ENCODE measurements around the gene OSBPL5.
A peak's percentile ranks its signal among the peaks of the same experiment; 100 is the strongest.

The OSBPL5 gene

GRCh38 chr11:3089236-3090061 is 75.7 kb downstream of the OSBPL5 start:
- TF ChIP-seq YY1 (IDR thresholded peaks at IDR 0.05; ENCODE audit: insufficient read depth, insufficient read length) (no peak), ZNF274 (IDR thresholded peaks at IDR 0.05; ENCODE audit: low read depth, low read length) (no peak), SUZ12 (IDR thresholded peaks at IDR 0.05; ENCODE audit: extremely low read depth, insufficient read depth, insufficient read length) (no peak)

DNA sequence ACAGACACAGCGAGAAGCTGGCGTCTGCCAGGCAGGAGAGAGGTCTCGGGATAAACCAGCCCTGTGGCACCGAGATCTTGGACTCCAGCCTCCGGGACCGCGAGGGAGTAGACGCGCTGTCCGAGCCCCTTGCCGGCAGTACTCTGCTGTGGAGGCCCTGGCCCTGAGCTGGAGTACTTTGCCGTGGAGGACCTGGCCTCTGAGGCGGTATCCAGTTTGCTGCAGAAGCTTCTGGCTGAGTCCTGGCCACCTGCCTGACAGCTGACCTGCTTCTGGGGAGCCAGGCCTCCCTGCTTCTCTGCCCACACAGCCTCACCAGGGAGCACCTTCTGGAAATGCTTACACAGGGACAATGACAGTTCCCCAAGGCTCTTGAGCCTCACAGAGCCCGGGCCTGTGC is 76.3 kb downstream of the OSBPL5 start:
- no peak for DNase-seq (ENCODE audit: low read depth, low spot score)
- Histone ChIP-seq H3K36me3 (ENCODE audit: insufficient read depth, insufficient read length, low read length) (peaks cover 34% of the 10 kb centered on the region), H3K9ac (ENCODE audit: insufficient read length, low read depth) (no peak overlapping the region), H3K4me1 (ENCODE audit: insufficient read depth, insufficient read length) (peaks cover 25% of the 10 kb centered on the region), H3K27me3 (ENCODE audit: insufficient read depth, insufficient read length) (peaks cover under 1% of the 10 kb centered on the region), H3K4me3 (ENCODE audit: insufficient read length, low read depth) (no peak overlapping the region), H3K9me3 (ENCODE audit: insufficient read depth, low read length) (no peaks in the 10 kb centered on the region)
- TF ChIP-seq SUZ12 (IDR thresholded peaks at IDR 0.05; ENCODE audit: extremely low read depth, insufficient read depth, insufficient read length) (no peak), ZNF274 (IDR thresholded peaks at IDR 0.05; ENCODE audit: low read depth, low read length) (no peak), YY1 (IDR thresholded peaks at IDR 0.05; ENCODE audit: insufficient read depth, insufficient read length) (no peak)

More at GRCh38 chr11:3089236-3090061, 75.7 kb downstream of the OSBPL5 start:
- peaks cover 40% of the 10 kb centered on the region for H3K36me3 ChIP-seq (ENCODE audit: insufficient read depth, insufficient read length, low read length)
- H3K9me3 ChIP-seq (ENCODE audit: insufficient read depth, low read length) = no peaks in the 10 kb centered on the region
- peaks cover 29% of the 10 kb centered on the region for H3K4me1 ChIP-seq (ENCODE audit: insufficient read depth, insufficient read length)
- no peak overlapping the region for H3K4me3 ChIP-seq (ENCODE audit: insufficient read length, low read depth)
- H3K9ac ChIP-seq (ENCODE audit: insufficient read length, low read depth) = no peak overlapping the region
- no peaks in the 10 kb centered on the region for H3K27me3 ChIP-seq (ENCODE audit: insufficient read depth, insufficient read length)
- no peak for DNase-seq (ENCODE audit: low read depth, low spot score)

GRCh38 chr11:3087821-3088800 is 77.0 kb downstream of the OSBPL5 start:
- DNase-seq (ENCODE audit: low read depth, low spot score) = no peak
- TF ChIP-seq SUZ12 (IDR thresholded peaks at IDR 0.05; ENCODE audit: extremely low read depth, insufficient read depth, insufficient read length) (no peak), YY1 (IDR thresholded peaks at IDR 0.05; ENCODE audit: insufficient read depth, insufficient read length) (no peak), ZNF274 (IDR thresholded peaks at IDR 0.05; ENCODE audit: low read depth, low read length) (no peak)
- Histone ChIP-seq H3K4me3 (ENCODE audit: insufficient read length, low read depth) (no peak overlapping the region), H3K9ac (ENCODE audit: insufficient read length, low read depth) (peak overlapping the region; percentile 21), H3K4me1 (ENCODE audit: insufficient read depth, insufficient read length) (peaks cover 22% of the 10 kb centered on the region), H3K36me3 (ENCODE audit: insufficient read depth, insufficient read length, low read length) (peaks cover 30% of the 10 kb centered on the region), H3K27me3 (ENCODE audit: insufficient read depth, insufficient read length) (peaks cover 3% of the 10 kb centered on the region), H3K9me3 (ENCODE audit: insufficient read depth, low read length) (no peaks in the 10 kb centered on the region)

DNA sequence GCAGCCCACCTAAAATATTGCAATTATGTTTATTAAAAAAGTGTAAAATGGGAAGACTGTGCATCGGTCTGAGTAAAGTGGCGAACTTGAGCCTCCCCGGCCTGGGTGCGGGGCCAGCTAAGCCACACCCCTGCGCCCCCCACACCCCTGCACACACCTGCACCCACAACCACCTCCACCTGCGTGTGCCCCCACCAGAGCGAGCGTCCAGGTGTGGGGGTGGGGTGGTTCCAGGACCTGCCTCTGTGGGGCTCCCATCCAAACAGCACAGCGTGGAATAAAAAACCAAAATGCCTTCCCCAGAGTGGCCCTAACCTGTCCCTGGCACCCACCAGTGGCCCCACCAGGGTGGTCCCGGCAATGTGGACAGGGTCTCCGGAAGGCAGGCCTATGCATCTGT is 77.7 kb downstream of the OSBPL5 start:
- Histone ChIP-seq H3K27me3 (ENCODE audit: insufficient read depth, insufficient read length) (peaks cover 3% of the 10 kb centered on the region), H3K9me3 (ENCODE audit: insufficient read depth, low read length) (no peaks in the 10 kb centered on the region), H3K4me1 (ENCODE audit: insufficient read depth, insufficient read length) (peaks cover 15% of the 10 kb centered on the region), H3K9ac (ENCODE audit: insufficient read length, low read depth) (no peak overlapping the region), H3K4me3 (ENCODE audit: insufficient read length, low read depth) (no peak overlapping the region), H3K36me3 (ENCODE audit: insufficient read depth, insufficient read length, low read length) (peaks cover 22% of the 10 kb centered on the region)
- no peak for DNase-seq (ENCODE audit: low read depth, low spot score)
- no peak for TF ChIP-seq ZNF274 (IDR thresholded peaks at IDR 0.05; ENCODE audit: low read depth, low read length)
- no peak for TF ChIP-seq YY1 (IDR thresholded peaks at IDR 0.05; ENCODE audit: insufficient read depth, insufficient read length)
- no peak for TF ChIP-seq SUZ12 (IDR thresholded peaks at IDR 0.05; ENCODE audit: extremely low read depth, insufficient read depth, insufficient read length)

- peaks cover 10% of the 10 kb centered on the region for H3K4me1 ChIP-seq (ENCODE audit: insufficient read depth, insufficient read length)
- TF ChIP-seq ZNF274 (IDR thresholded peaks at IDR 0.05; ENCODE audit: low read depth, low read length) = no peak
- TF ChIP-seq SUZ12 (IDR thresholded peaks at IDR 0.05; ENCODE audit: extremely low read depth, insufficient read depth, insufficient read length) = no peak
- no peak for TF ChIP-seq YY1 (IDR thresholded peaks at IDR 0.05; ENCODE audit: insufficient read depth, insufficient read length)
- DNase-seq (ENCODE audit: low read depth, low spot score) = no peak
Observed at GRCh38 chr11:3086671-3087150, 78.4 kb downstream of the OSBPL5 start.

DNA sequence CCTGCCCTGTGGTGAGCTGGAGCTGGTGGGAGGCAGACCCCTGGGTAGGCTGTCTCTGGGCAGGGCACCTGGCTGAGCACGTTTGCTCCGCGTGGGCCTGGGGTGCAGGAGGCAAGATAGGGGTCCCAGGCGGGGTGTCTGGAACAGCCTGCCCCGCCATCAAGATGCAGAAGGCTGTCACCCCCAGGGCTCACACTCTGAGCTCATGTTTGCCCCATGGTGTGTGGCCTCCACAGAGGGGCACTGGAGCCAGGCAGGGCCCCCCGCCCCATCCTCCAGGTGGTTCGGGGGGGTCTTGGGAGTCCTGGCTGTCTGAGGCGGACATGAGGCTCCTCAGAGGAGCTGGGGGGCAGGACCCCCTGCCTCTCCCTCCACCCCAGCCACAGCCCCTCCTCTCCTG is 79.0 kb downstream of the OSBPL5 start:
- Histone ChIP-seq H3K4me1 (ENCODE audit: insufficient read depth, insufficient read length) (peaks cover 5% of the 10 kb centered on the region), H3K27me3 (ENCODE audit: insufficient read depth, insufficient read length) (peaks cover 3% of the 10 kb centered on the region), H3K9me3 (ENCODE audit: insufficient read depth, low read length) (no peaks in the 10 kb centered on the region), H3K36me3 (ENCODE audit: insufficient read depth, insufficient read length, low read length) (peaks cover 19% of the 10 kb centered on the region), H3K4me3 (ENCODE audit: insufficient read length, low read depth) (no peak overlapping the region), H3K9ac (ENCODE audit: insufficient read length, low read depth) (no peak overlapping the region)
- DNase-seq (ENCODE audit: low read depth, low spot score) = no peak
- TF ChIP-seq SUZ12 (IDR thresholded peaks at IDR 0.05; ENCODE audit: extremely low read depth, insufficient read depth, insufficient read length) (no peak), ZNF274 (IDR thresholded peaks at IDR 0.05; ENCODE audit: low read depth, low read length) (no peak), YY1 (IDR thresholded peaks at IDR 0.05; ENCODE audit: insufficient read depth, insufficient read length) (no peak)

More at GRCh38 chr11:3086671-3087150, 78.4 kb downstream of the OSBPL5 start:
- Histone ChIP-seq H3K9me3 (ENCODE audit: insufficient read depth, low read length) (no peaks in the 10 kb centered on the region), H3K9ac (ENCODE audit: insufficient read length, low read depth) (no peak overlapping the region), H3K36me3 (ENCODE audit: insufficient read depth, insufficient read length, low read length) (peaks cover 21% of the 10 kb centered on the region), H3K27me3 (ENCODE audit: insufficient read depth, insufficient read length) (peaks cover 3% of the 10 kb centered on the region), H3K4me3 (ENCODE audit: insufficient read length, low read depth) (no peak overlapping the region)
